ENCODE results near the gene PLCB3. TPM values are rescaled to one million over a fixed set of nuclear protein-coding genes. Genes with fewer than 3 reads are reported as not detected.
"Not testable (repeated sequence)": the region's sequence is repeated elsewhere in the genome, so short reads cannot be mapped to it uniquely, and the experiment has no call there.

PLCB3 gene
- total RNA-seq, 1 donor from 2014 or later, result 43.9 TPM

DNA sequence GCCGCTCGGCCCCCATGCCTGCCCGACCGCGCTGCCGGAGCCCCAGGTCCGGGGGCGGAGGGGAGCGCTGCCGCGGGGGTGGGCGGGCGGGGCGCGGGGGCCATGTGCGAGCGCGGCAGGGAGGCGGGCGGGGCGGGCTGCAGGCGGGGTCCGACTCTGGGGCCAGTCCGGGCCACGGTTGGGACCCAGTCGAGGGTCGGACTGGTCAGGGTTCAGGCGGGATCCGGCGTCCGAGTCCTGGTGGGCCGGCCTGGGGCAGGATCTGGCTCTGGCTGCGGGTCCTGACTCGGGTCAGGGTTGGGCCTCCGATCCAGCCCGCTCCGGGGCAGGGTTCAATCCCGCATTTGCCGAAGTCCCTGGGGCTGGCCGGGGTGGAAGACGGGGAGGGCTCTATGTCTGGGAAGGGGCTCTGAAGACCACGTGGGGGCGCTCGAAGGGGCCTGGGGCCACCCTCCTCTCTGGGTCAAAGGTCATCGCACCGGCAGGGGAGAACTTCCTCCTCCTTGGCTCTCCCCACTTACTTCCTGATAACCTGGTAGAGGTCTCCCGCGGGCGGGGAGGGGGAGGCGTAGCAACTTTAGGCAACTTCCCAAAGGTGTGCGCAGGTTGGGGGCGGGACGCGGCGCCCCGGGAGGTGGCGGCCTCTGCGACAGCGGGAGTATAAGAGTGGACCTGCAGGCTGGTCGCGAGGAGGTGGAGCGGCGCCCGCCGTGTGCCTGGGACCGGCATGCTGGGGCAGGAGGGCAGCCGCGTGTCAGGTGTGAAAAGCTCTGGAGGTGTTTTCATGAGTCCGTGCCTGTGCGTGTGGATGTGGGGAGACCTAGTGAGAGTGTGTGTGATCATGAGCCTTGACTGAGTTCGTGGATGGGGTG lies 54.6 kb downstream of the PLCB3 start:
- ATAC-seq, result peak; percentile 19

DNA sequence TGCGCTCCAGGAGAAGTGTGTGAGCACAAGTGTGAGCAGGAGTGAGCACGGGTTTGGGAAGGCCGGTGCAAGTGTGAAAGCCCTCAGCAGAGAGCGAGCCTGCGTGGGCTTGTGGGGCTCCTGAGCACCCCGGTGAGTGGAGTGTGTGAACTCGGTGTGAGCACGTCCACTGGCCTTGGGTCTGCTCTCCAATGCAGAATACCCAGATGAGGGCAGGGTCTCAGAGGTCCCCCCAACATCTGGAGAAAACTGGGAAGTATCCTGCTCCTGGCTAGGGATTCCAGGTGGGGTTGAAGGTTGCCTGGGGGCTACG lies 55.2 kb downstream of the PLCB3 start:
- no peak for ATAC-seq

DNA sequence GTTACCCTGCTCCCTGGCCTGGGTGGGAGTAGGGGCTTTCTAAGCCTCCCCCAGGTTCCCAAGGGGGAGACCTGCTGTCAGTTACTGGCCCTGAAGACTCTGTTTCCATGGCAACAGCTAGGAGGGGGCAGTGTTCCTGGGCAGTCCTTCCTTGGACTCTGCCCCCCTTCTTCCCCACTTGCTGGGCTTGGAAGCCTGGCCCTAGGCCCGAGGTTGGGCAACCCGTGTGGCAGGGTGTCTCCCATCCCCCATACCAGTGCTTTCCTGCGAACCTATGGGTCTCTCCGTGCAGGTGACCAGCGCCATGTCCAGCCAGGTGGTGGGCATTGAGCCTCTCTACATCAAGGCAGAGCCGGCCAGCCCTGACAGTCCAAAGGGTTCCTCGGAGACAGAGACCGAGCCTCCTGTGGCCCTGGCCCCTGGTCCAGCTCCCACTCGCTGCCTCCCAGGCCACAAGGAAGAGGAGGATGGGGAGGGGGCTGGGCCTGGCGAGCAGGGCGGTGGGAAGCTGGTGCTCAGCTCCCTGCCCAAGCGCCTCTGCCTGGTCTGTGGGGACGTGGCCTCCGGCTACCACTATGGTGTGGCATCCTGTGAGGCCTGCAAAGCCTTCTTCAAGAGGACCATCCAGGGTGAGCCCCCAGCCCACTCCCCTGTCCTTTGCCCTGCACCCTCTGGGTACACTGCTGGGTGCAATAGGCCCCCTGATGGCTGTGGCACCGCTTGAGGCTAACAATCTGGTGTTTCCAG lies 55.7 kb downstream of the PLCB3 start:
- ATAC-seq, result no peak

DNA sequence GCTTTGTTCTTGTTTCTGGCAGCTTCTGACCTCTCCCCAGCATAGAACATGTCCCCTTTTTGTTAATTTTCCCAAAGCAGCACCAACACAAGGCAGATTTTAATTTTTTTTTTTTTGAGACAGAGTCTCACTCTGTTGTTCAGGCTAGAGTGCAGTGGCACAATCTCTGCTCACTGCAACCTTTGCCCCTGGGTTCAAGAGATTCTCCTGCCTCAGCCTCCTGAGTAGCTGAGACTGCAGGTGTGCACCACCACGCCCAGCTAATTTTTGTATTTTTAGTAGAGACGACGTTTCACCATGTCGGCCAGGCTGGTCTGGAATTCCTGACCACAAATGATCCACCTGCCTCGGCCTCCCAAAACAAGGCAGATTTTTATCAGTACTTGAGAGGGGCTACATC lies 56.5 kb downstream of the PLCB3 start:
- not testable (repeated sequence) for ATAC-seq

DNA sequence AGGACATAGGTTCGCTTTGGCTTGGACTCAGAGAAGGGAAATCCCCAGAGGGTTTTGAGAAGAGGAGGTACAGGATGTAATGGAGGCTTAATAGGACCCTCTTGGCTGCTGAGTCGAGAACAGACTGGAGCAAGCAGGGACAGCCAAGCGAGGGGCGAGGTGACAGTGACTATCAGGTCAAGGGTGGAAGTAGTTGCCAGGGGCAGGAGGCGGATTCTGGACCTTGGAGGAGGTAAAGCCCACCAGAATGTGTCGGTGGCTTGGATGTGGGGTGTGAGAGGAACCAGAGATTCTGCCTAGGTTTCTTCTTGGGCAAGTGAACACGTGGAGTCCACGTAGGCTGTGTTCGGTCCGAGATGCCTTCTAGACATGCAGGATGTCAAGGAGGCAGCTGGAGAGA lies 61.6 kb downstream of the PLCB3 start:
- ATAC-seq, result no peak

DNA sequence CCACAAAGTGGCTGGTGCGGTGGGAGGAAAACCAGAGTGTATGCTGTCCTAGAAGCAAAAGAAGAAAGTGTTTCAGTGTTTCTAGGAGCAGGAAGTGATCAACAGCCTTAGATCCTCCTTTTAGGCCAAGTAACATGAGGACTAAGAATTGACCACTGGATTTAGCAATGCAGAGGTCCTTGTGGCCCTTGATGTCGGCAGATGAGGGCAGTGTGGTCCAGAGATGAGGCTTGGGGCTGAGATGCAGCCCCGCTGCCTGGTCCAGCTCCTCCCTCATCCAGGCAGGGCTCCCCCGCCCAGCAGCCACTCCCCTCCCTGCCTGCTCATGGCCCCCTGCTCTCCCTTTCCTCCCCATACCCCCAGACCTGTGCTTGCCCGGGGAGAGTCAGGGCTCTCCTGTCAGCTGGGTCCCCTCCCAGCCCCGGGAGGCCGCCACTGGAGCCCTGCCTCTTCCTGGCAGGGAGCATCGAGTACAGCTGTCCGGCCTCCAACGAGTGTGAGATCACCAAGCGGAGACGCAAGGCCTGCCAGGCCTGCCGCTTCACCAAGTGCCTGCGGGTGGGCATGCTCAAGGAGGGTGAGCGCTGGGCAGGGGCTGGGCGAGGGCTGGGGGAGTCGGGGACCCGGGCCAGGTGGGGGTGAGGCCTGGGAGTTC lies 62.3 kb downstream of the PLCB3 start:
- no peak for ATAC-seq

DNA sequence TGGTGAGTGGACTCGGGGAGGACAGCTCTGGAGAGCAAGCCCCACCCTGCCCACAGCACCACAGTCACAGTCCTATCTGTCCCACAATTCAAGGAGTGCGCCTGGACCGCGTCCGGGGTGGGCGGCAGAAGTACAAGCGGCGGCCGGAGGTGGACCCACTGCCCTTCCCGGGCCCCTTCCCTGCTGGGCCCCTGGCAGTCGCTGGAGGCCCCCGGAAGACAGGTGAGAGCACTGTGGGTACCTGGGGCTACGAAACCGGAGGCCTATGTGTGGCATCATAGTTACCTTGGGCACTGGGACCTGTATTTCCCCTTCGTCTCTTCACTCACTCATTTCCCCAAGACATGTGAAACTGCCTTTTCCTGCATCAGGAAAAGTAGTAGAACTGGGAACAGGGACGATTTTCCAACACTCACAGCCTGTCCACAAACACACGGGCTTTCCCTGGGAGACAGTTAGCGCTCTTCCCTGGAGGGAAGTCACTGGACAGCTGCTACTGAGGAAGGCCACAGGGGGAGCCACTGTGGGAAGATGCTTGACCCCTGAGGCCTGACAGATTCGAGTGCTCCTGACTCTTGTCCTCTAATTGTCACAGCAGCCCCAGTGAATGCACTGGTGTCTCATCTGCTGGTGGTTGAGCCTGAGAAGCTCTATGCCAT lies 62.9 kb downstream of the PLCB3 start:
- no peak for ATAC-seq

DNA sequence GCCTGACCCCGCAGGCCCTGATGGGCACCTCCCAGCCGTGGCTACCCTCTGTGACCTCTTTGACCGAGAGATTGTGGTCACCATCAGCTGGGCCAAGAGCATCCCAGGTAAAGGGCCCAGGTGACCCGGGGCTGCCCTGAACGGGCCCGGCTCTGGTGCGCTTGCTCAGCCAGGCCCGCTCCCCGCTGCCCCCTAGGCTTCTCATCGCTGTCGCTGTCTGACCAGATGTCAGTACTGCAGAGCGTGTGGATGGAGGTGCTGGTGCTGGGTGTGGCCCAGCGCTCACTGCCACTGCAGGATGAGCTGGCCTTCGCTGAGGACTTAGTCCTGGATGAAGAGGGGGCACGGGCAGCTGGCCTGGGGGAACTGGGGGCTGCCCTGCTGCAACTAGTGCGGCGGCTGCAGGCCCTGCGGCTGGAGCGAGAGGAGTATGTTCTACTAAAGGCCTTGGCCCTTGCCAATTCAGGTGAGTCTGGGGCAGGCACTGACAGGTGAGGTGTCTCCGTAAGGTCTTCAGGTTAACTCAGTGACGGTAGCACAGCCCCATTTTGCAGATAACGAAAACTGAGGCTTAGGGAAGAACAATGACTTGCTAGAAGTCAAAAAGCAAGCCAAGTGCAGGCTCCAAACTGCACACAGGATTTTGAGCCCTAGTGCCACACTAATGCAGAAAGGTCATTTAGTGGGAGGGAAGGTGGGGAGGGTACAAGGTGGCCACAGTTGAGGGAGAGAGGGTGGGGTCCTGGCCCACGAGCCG lies 63.7 kb downstream of the PLCB3 start:
- ATAC-seq, result no peak

DNA sequence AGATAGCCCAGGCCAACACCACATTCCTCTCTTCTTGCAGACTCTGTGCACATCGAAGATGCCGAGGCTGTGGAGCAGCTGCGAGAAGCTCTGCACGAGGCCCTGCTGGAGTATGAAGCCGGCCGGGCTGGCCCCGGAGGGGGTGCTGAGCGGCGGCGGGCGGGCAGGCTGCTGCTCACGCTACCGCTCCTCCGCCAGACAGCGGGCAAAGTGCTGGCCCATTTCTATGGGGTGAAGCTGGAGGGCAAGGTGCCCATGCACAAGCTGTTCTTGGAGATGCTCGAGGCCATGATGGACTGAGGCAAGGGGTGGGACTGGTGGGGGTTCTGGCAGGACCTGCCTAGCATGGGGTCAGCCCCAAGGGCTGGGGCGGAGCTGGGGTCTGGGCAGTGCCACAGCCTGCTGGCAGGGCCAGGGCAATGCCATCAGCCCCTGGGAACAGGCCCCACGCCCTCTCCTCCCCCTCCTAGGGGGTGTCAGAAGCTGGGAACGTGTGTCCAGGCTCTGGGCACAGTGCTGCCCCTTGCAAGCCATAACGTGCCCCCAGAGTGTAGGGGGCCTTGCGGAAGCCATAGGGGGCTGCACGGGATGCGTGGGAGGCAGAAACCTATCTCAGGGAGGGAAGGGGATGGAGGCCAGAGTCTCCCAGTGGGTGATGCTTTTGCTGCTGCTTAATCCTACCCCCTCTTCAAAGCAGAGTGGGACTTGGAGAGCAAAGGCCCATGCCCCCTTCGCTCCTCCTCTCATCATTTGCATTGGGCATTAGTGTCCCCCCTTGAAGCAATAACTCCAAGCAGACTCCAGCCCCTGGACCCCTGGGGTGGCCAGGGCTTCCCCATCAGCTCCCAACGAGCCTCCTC lies 64.6 kb downstream of the PLCB3 start:
- not testable (repeated sequence) for ATAC-seq

DNA sequence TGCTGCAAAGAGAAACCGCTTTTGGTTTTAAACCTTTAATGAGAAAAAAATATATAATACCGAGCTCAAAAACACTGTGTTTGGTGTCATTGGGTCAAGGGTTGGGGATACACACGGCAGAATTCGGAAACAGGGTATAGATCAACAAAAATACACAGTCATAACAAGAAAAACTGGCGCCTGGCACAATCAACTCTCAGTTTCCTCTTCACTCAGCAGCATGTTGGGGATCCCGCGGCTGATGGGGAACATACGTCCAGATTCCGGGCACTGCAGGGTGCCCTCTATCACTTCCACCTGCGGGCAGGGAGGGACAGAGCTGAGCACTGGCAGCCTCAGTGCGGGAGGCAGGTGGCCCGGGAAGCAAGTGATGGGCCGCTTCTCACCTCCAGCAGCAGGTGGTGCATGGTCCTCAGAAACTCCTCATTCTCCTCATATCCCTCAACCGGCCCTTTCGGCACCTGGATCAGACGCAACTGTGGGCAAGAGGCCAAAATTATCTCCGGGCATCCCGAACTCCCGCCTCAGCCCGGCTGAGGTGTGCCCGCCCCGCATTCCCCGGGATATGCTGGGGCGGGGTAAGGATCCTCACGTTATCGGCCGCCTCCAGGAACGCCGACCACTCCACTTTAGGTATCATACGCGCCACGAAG lies 65.5 kb downstream of the PLCB3 start:
- peak; percentile 14 for ATAC-seq

DNA sequence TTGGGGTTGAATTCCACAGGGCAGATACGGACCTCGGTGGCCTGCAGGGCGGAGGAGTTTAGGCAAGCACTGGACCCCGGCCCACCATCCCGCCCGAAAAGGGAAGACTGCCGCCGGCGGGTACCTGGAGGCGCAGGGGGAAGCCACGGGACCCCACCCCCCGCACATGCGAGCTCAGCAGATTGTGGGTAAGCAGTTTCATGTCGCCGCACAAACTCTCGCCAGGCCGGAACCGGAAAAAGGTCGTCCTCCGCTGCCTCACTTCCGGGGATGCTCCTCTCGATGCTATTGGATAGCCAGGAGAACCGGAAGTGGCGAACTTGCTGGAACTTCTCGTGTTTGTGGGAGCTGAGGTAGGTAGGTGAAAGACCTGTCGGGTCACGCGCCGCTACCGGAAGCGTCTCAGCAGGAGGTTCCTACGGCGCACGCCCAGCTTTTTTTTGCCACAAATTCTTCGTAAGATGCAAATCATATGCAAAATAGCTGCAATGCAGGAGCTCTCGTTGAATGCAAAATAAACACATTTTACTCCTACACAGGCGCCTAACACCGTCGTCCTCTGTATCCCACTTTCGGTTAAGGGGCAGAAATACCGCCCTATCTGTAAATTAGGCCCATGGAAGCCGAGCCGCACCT lies 66.1 kb downstream of the PLCB3 start, which contains the start of gene TRMT112:
Gene TRMT112, minus strand, starts transcription at position 235 of the 636 bp plus-strand sequence. Its CDS starts 33 bp downstream, at position 202.
- peak; percentile 78 for ATAC-seq

DNA sequence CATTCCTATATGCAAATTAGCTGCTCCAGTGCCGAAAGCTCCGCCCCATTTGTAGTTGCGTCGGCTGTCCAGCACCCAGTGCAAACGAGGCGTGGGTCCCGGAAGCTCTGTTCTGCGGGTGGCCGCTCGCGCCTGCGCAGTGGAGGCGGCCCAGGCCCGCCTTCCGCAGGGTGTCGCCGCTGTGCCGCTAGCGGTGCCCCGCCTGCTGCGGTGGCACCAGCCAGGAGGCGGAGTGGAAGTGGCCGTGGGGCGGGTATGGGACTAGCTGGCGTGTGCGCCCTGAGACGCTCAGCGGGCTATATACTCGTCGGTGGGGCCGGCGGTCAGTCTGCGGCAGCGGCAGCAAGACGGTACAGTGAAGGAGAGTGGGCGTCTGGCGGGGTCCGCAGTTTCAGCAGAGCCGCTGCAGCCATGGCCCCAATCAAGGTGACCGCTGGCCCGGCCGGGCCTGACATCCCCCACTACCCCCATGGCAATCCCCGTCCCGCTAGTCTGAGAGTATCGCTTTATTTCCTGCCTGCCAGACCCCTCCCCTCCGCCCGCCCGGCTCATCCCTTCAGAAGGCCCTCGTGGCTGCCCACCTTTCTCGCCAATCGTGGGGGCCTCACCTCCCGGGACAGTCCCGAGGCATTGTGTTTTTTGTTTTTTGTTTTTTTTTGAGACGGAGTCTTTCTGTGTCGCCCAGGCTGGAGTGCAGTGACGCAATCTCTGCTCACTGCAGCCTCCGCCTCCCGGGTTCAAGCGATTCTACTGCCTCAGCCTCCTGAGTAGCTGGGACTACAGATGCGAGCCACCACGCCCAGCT lies 66.8 kb downstream of the PLCB3 start, which contains the start of gene PRDX5:
Gene PRDX5, plus strand, starts transcription at position 161 of the 805 bp plus-strand sequence. Its CDS starts 95 bp downstream, at position 256.
- ATAC-seq, result peak; percentile 79

Other genes starting within 250 kb of the PLCB3 start
- not detected for gene FLRT1, start 215.6 kb upstream of the PLCB3 start, total RNA-seq
- gene MACROD1, start 85.4 kb upstream of the PLCB3 start, total RNA-seq, result 22.9 TPM
- 74.2 TPM for gene STIP1, start 65.4 kb upstream of the PLCB3 start, total RNA-seq
- gene FERMT3, start 44.8 kb upstream of the PLCB3 start, total RNA-seq, result 2.4 TPM
- gene TRPT1, start 25.3 kb upstream of the PLCB3 start, total RNA-seq, result 25.1 TPM
- 59.9 TPM for gene NUDT22, start 25.3 kb upstream of the PLCB3 start, total RNA-seq
- gene DNAJC4, start 21.0 kb upstream of the PLCB3 start, total RNA-seq, result 16.7 TPM
- 45.2 TPM for gene VEGFB, start 16.9 kb upstream of the PLCB3 start, total RNA-seq
- gene FKBP2, start 10.4 kb upstream of the PLCB3 start, total RNA-seq, result 40.7 TPM
- gene PPP1R14B, start 4.6 kb upstream of the PLCB3 start, total RNA-seq, result 265 TPM
- gene BAD, start 33.1 kb downstream of the PLCB3 start, total RNA-seq, result 45.4 TPM
- gene GPR137, start 34.3 kb downstream of the PLCB3 start, total RNA-seq, result 18.5 TPM
- gene KCNK4, start 39.8 kb downstream of the PLCB3 start, total RNA-seq, result not detected
- 1.3 TPM for gene CATSPERZ, start 48.8 kb downstream of the PLCB3 start, total RNA-seq
- 63.2 TPM for gene ESRRA, start 54.0 kb downstream of the PLCB3 start, total RNA-seq
- gene TRMT112, start 66.0 kb downstream of the PLCB3 start, total RNA-seq, result 181 TPM
- gene PRDX5, start 66.6 kb downstream of the PLCB3 start, total RNA-seq, result 331 TPM
- 4.5 TPM for gene CCDC88B, start 88.7 kb downstream of the PLCB3 start, total RNA-seq
- gene RPS6KA4, start 107.6 kb downstream of the PLCB3 start, total RNA-seq, result 36.2 TPM

Data from esophagus mucosa (tissue), 1 donor.